AG04450 (cell line): Measurements from ENCODE around the gene ODAD2. TPM values are rescaled to one million over a fixed set of nuclear protein-coding genes. Genes with fewer than 3 reads are reported as not detected.
A peak's percentile ranks its signal among the peaks of the same experiment; 100 is the strongest.

Experiments
- CTCF ChIA-PET: fragments of 300-600, 350-600 bp; formaldehyde crosslinking; extraction: SDS; loops from one replicate; lab custom pipeline; 2022; ENCODE audit warnings: antibody characterized with exemption, inconsistent platforms; lab: Charles Lee
- POLR2A ChIA-PET: fragments of 350-600 bp; formaldehyde crosslinking; extraction: SDS; loops from one replicate; lab custom pipeline; 2021; ENCODE audit warnings: antibody characterized with exemption, inconsistent platforms; lab: Yijun Ruan, JAX
- DNase-seq: peaks from one replicate; pipeline ENCODE4 v3.0.0-alpha.2; 2011; ENCODE audit warnings: low read depth, low spot score
- H3K27ac ChIP-seq: one replicate; pipeline ENCODE4 v1.5.1; 2012; ENCODE audit warnings: low read depth, low read length, control low read depth
- H3K27me3 ChIP-seq: one replicate; pipeline ENCODE4 v1.6.0; 2012; ENCODE audit warnings: low read length; ENCODE audit not compliant: control insufficient read depth, insufficient read depth
- H3K4me3 ChIP-seq: 2 replicates; pipeline ENCODE4 v1.5.1; 2011; ENCODE audit warnings: mild to moderate bottlenecking, low read depth, low read length, control low read depth
- H3K9me3 ChIP-seq: 2 replicates; pipeline ENCODE4 v1.5.1; 2012; ENCODE audit warnings: low read length; ENCODE audit not compliant: control insufficient read depth, insufficient read depth
- polyA plus RNA-seq: library from polyadenylated mRNA; depleted of rRNA; stranded (reverse); fragments of >200 nt; gene quantifications from 2 replicates; pipeline ENCODE4 v1.2.3, GENCODE V29; 2011
- TF ChIP-seq, protein P1 (sequence below): IDR thresholded peaks from 2 replicates; pipeline ENCODE4 v1.5.1; 2011; ENCODE audit warnings: low read depth, low read length, control low read depth, inconsistent platforms

The ODAD2 gene
- polyA plus RNA-seq, 1 experiment = 1.3 TPM

DNA sequence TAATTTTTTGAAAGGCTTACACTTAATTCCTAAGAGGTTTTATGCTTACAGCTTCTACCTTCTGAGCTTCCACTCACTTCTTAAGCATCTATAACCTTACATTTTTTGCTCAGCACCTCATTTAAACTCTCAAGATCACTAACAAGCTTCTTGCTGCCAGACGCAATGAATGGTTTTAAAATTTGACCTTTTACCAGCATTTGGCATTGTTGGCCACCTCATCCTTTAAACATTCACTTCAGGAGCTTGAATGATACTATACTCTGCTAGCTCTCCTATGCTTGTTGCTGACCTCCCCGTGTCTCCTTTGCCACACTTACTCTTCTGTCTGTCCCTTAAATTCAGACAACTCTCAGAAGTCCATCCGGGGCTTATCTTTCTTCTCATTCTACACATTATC, 37.7 kb upstream of the ODAD2 start:
- peaks cover 2% of the 10 kb centered on the region for H3K27me3 ChIP-seq
- H3K4me3 ChIP-seq = no peak overlapping the region
- H3K9me3 ChIP-seq = no peaks in the 10 kb centered on the region
- peak; percentile 45 for DNase-seq
- POLR2A ChIA-PET = interaction anchor here (0.6 to 1.5 kb wide), 2 partner anchors 18 to 157 kb away, joined by 3 to 7 read pairs; no protein-coding TSS in a partner anchor
- CTCF ChIA-PET = no interaction called here
- H3K27ac ChIP-seq = no peak overlapping the region
- TF ChIP-seq, protein P1, sequence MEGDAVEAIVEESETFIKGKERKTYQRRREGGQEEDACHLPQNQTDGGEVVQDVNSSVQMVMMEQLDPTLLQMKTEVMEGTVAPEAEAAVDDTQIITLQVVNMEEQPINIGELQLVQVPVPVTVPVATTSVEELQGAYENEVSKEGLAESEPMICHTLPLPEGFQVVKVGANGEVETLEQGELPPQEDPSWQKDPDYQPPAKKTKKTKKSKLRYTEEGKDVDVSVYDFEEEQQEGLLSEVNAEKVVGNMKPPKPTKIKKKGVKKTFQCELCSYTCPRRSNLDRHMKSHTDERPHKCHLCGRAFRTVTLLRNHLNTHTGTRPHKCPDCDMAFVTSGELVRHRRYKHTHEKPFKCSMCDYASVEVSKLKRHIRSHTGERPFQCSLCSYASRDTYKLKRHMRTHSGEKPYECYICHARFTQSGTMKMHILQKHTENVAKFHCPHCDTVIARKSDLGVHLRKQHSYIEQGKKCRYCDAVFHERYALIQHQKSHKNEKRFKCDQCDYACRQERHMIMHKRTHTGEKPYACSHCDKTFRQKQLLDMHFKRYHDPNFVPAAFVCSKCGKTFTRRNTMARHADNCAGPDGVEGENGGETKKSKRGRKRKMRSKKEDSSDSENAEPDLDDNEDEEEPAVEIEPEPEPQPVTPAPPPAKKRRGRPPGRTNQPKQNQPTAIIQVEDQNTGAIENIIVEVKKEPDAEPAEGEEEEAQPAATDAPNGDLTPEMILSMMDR = no peak

DNA sequence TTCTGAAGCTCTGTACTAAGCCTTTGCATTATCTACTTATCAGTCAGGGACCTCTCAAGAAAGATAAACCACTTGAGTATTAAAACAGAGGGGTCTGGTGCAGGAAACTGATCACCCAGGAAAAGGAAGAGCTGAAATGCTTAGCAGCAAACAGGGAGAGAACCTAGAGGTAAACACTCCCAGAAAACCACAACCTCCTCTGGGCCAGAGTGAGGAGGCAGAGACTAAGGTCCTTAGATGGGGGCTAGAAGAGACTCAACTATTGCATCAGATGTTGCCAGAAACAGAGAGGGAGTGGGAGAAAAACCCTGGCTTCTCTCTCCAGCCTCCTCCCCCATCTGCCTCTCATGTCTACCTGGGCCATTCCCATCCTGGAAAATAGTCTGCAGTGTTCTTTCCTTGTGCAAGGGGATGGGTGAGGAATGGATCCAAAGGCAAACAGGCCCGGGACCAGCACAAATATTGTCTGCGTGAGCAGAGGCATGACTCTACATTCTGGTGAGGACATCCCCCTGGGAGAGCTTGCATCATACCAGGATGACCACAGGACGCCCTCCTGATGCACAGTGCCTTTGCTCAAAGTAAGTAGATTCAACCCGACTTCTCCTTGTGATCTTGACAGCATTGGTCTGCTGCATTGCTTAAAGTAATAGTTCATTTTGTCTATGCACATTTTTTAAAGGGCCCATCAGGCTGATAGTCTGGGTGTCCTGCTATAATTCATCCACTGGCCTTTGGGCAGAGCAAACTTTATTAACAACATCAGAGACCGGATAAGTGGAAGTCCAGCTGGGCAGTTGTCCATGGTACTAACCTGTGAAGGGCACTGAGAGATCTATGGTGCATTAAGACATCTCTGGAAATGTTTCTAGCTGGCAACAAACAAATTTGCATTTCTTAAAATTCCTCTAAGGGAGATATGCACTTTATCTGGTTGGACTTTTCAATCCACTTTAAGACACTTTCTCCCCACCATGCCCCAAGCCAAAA, 22.4 kb upstream of the ODAD2 start:
- no peak overlapping the region for H3K27ac ChIP-seq
- CTCF ChIA-PET = no interaction called here
- no peaks in the 10 kb centered on the region; the same call in 1 of the 2 replicates for H3K9me3 ChIP-seq
- TF ChIP-seq, protein P1 = no peak
- no peaks in the 10 kb centered on the region for H3K27me3 ChIP-seq
- no peak for DNase-seq
- POLR2A ChIA-PET = no interaction called here
- H3K4me3 ChIP-seq = no peak overlapping the region

DNA sequence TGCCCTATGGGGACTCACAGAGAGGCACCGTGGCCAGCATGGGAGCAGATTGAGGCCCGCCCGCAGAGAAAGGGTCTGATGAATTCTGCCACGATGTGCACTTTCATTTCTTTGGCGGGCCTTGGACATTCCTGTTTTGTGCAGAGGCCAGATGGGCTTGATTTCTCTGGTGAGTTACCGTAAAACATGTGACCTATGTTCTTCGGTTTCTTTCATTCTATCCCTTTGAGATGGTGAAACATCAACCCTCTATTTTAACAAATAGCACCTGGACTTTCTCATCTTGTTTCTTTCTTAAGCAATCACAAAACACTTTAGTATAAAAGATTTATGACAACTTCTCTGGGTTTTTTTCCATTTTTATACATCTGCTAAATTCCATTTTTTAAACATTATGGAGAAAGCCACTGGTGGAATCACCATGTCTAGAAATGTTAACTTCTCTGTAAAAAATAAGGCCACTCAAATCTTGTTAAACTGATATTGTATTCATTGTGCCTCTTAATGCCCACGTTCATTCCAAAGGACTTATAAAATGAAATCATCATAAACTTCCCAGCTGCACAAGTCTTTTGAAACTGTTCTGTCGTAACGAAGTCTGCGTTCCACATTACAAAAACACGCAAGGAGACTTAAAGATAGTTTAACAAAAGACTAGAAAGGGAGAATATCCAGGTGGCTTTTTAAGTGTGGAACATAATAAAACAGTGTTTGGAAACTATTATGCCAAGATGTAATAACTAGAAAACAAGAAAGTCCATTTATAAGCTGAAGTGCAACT, 21.4 kb upstream of the ODAD2 start:
- TF ChIP-seq, protein P1 = no peak
- no peak overlapping the region for H3K4me3 ChIP-seq
- no peaks in the 10 kb centered on the region for H3K27me3 ChIP-seq
- no peaks in the 10 kb centered on the region; the same call in 1 of the 2 replicates for H3K9me3 ChIP-seq
- ChIA-PET POLR2A (no interaction called here), CTCF (no interaction called here)
- no peak overlapping the region for H3K27ac ChIP-seq
- no peak for DNase-seq

DNA sequence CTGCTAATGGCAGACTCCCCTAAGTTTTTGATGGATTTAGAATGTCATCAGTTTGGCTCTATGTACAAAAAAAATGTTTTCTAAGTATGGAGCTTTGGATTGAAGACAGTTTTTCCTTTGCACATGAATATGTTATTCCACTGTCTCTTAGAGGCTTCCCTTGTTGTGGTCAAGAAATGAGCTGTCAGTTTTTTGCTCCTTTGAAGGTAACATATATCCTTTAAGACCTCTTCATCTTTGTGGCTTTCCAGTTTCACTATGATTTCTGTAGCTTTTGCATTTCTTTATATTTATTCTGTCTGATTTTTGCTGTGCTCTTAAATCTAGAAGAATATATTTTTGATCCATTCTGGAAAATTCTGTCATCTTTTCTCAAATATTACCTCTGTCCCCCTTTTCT, 15.8 kb upstream of the ODAD2 start:
- CTCF ChIA-PET = no interaction called here
- TF ChIP-seq, protein P1 = no peak
- no peak for DNase-seq

More for the DNA sequence above, 15.8 kb upstream of the ODAD2 start:
- no peak overlapping the region for H3K27ac ChIP-seq
- H3K4me3 ChIP-seq = no peak overlapping the region
- POLR2A ChIA-PET = no interaction called here
- H3K9me3 ChIP-seq = no peaks in the 10 kb centered on the region
- no peaks in the 10 kb centered on the region for H3K27me3 ChIP-seq
